H1 (cell line): ENCODE results near the gene GPBP1. TPM values are rescaled to one million over a fixed set of nuclear protein-coding genes. Genes with fewer than 3 reads are reported as not detected.

Experiments
- CTCF ChIA-PET: fragments of 300-600 bp; sonication (Branson Sonifier 250); formaldehyde crosslinking; loops from one replicate; lab custom pipeline; 2021; ENCODE audit not compliant: partially characterized antibody; lab: Charles Lee
- POLR2A ChIA-PET: fragments of 300-600 bp; sonication (Branson Sonifier 250); formaldehyde crosslinking; loops from one replicate; lab custom pipeline; 2021; ENCODE audit warnings: inconsistent platforms; ENCODE audit not compliant: partially characterized antibody; lab: Charles Lee
- DNase-seq, 2 experiments: peaks; one replicate each; pipeline versions ENCODE4 v3.0.0 to v3.0.0-alpha.2; 2010 to 2022; ENCODE audit warnings: low spot score in 2 of 2, low read depth in 1 of 2, mixed read lengths in 1 of 2
- FAIRE-seq: peaks from 2 replicates; lab custom pipeline; 2011; peaks lifted over from hg19 to GRCh38; lab: Jason Lieb, UNC
- H2AFZ ChIP-seq: 2 replicates; pipeline ENCODE4 v1.8.1; 2012; ENCODE audit warnings: low read length, inconsistent platforms
- H2AK5ac ChIP-seq: 2 replicates; pipeline ENCODE4 v1.6.1; 2013; ENCODE audit warnings: low read depth, low read length
- H2BK120ac ChIP-seq: replicated peaks from 2 replicates; pipeline ENCODE3; 2013; ENCODE audit warnings: low read depth, low read length, inconsistent platforms
- H2BK12ac ChIP-seq: 2 replicates; pipeline ENCODE4 v1.6.1; 2013; ENCODE audit warnings: low read depth, low read length
- H2BK15ac ChIP-seq: 2 replicates; pipeline ENCODE4 v1.6.1; 2013; ENCODE audit warnings: low read length
- H2BK20ac ChIP-seq: 2 replicates; pipeline ENCODE4 v1.6.1; 2013; ENCODE audit warnings: low read length
- H2BK5ac ChIP-seq: 2 replicates; pipeline ENCODE4 v1.6.1; 2013; ENCODE audit warnings: low read depth, low read length
- H3K14ac ChIP-seq: 2 replicates; pipeline ENCODE4 v1.6.1; 2013; ENCODE audit warnings: inconsistent platforms; ENCODE audit not compliant: insufficient read length
- H3K18ac ChIP-seq: 2 replicates; pipeline ENCODE4 v1.6.1; 2013; ENCODE audit warnings: low read length; ENCODE audit errors: extremely low read depth
- H3K23ac ChIP-seq: 2 replicates; pipeline ENCODE4 v1.6.1; 2013; ENCODE audit warnings: inconsistent platforms; ENCODE audit not compliant: insufficient read length
- H3K23me2 ChIP-seq: 2 replicates; pipeline ENCODE4 v1.6.1; 2013; ENCODE audit warnings: low read depth, low read length
- H3K27ac ChIP-seq: 2 replicates; pipeline ENCODE4 v1.6.1; 2011; ENCODE audit warnings: low read depth, low read length, inconsistent platforms
- H3K27me3 ChIP-seq, 4 experiments: replicated peaks in 1 of 4; 1 replicate in 1 of 4; 2 replicates in 3 of 4; pipeline versions ENCODE4 v1.6.1 to v1.8.1; 2011 to 2013; ENCODE audit warnings: low read length in 3 of 4, mild to moderate bottlenecking in 3 of 4, inconsistent platforms in 2 of 4, mixed read lengths in 2 of 4, moderate library complexity in 1 of 4; ENCODE audit not compliant: control insufficient read depth in 3 of 4, insufficient read depth in 3 of 4; ENCODE audit errors: extremely low read depth in 1 of 4
- H3K36me3 ChIP-seq, 4 experiments: 2 replicates each; pipeline versions ENCODE4 v1.6.1 to v1.8.1; 2011 to 2013; ENCODE audit warnings: mild to moderate bottlenecking in 4 of 4, low read length in 3 of 4, moderate library complexity in 2 of 4, control low read depth in 1 of 4, inconsistent platforms in 1 of 4; ENCODE audit not compliant: insufficient read depth in 4 of 4, control insufficient read depth in 2 of 4
- H3K4ac ChIP-seq: replicated peaks from 2 replicates; pipeline ENCODE3; 2013; ENCODE audit warnings: low read length, low read depth, mixed read lengths, inconsistent platforms; ENCODE audit not compliant: insufficient read length
- H3K4me1 ChIP-seq, 4 experiments: replicated peaks in 1 of 4; 1 replicate in 1 of 4; 2 replicates in 3 of 4; pipeline versions ENCODE4 v1.6.1 to v1.8.1; 2011 to 2013; ENCODE audit warnings: low read length in 3 of 4, inconsistent platforms in 2 of 4, mixed read lengths in 1 of 4; ENCODE audit not compliant: insufficient read depth in 4 of 4, control insufficient read depth in 3 of 4
- H3K4me2 ChIP-seq, 2 experiments: 2 replicates each; pipeline versions ENCODE4 v1.6.1 to v1.8.1; 2011 to 2013; ENCODE audit warnings: low read depth in 2 of 2, low read length in 2 of 2, control low read depth in 1 of 2, inconsistent platforms in 1 of 2, mild to moderate bottlenecking in 1 of 2; ENCODE audit not compliant: insufficient read depth in 1 of 2
- H3K4me3 ChIP-seq, 4 experiments: fragments of 200-600, 300-600 bp in 1 of 4; sonication (generic), shearing (Covaris generic), sonication (Bioruptor Twin) in 1 of 4; 2 replicates each; pipeline versions ENCODE4 v1.5.1 to v1.8.1; 2011 to 2016; ENCODE audit warnings: low read length in 4 of 4, low read depth in 3 of 4, control low read depth in 2 of 4, inconsistent platforms in 2 of 4, mild to moderate bottlenecking in 2 of 4, mixed read lengths in 1 of 4, moderate library complexity in 1 of 4; ENCODE audit not compliant: insufficient read depth in 2 of 4; ENCODE audit errors: extremely low read depth in 1 of 4
- H3K56ac ChIP-seq: replicated peaks from 2 replicates; pipeline ENCODE3; 2013; ENCODE audit warnings: low read depth, mild to moderate bottlenecking, mixed read lengths, low read length, inconsistent platforms; ENCODE audit not compliant: insufficient read length
- H3K79me1 ChIP-seq: 2 replicates; pipeline ENCODE4 v1.6.1; 2013; ENCODE audit warnings: low read depth, low read length, control low read depth
- H3K79me2 ChIP-seq, 2 experiments: 2 replicates each; pipeline versions ENCODE4 v1.6.1 to v1.8.1; 2012 to 2013; ENCODE audit warnings: low read length in 2 of 2, mild to moderate bottlenecking in 2 of 2, inconsistent platforms in 1 of 2; ENCODE audit not compliant: insufficient read depth in 2 of 2, control insufficient read depth in 1 of 2
- H3K9ac ChIP-seq, 4 experiments: replicated peaks in 1 of 4; 1 replicate in 1 of 4; 2 replicates in 3 of 4; pipeline versions ENCODE4 v1.6.1 to v1.8.1; 2011 to 2013; ENCODE audit warnings: low read depth in 3 of 4, low read length in 3 of 4, control low read depth in 2 of 4, mild to moderate bottlenecking in 2 of 4, moderate library complexity in 2 of 4, inconsistent platforms in 1 of 4; ENCODE audit errors: extremely low read depth in 1 of 4
- H3K9me3 ChIP-seq, 2 experiments: 2 replicates each; pipeline versions ENCODE4 v1.6.1 to v1.8.1; 2012 to 2013; ENCODE audit warnings: mild to moderate bottlenecking in 2 of 2, moderate library complexity in 2 of 2, control low read depth in 1 of 2, inconsistent platforms in 1 of 2, low read depth in 1 of 2, low read length in 1 of 2, mixed read lengths in 1 of 2; ENCODE audit not compliant: insufficient read depth in 2 of 2
- H4K20me1 ChIP-seq, 2 experiments: replicated peaks in 1 of 2; 2 replicates each; pipeline versions ENCODE3 to v1.8.1; 2011 to 2013; ENCODE audit warnings: inconsistent platforms in 2 of 2, low read length in 2 of 2, mild to moderate bottlenecking in 1 of 2; ENCODE audit not compliant: insufficient read depth in 2 of 2, control insufficient read depth in 1 of 2
- H4K5ac ChIP-seq: 2 replicates; pipeline ENCODE4 v1.6.1; 2013; ENCODE audit warnings: low read length, low read depth, mixed read lengths, inconsistent platforms; ENCODE audit not compliant: insufficient read length
- H4K8ac ChIP-seq: 2 replicates; pipeline ENCODE4 v1.8.0; 2013; ENCODE audit warnings: mild to moderate bottlenecking, moderate library complexity, low read length, inconsistent platforms; ENCODE audit not compliant: insufficient read depth; ENCODE audit errors: extremely low read depth
- H4K91ac ChIP-seq: replicated peaks from 2 replicates; pipeline ENCODE3; 2013; ENCODE audit warnings: low read length, mixed read lengths, inconsistent platforms; ENCODE audit not compliant: insufficient read length
- BACH1 ChIP-seq: IDR thresholded peaks from 2 replicates; pipeline ENCODE4 v1.6.1; 2012; ENCODE audit warnings: low read length, improper control_type of control experiment
- MAFK ChIP-seq: IDR thresholded peaks from 2 replicates; pipeline ENCODE4 v1.6.1; 2012; ENCODE audit warnings: low read depth, mild to moderate bottlenecking, improper control_type of control experiment, low read length
- YY1 ChIP-seq: IDR thresholded peaks from 2 replicates; pipeline ENCODE4 v1.6.1; 2011; ENCODE audit warnings: low read depth, mild to moderate bottlenecking, low read length
- WGBS, 2 experiments: shearing (Covaris generic) in 1 of 2; methylation state at CpG; one replicate each; pipeline versions ENCODE4 v1.1.6 to v1.1.7; 2013 to 2015; ENCODE audit warnings: low lambda C conversion rate in 2 of 2, mixed read lengths in 2 of 2, inconsistent platforms in 1 of 2, low coverage in 1 of 2, missing lambda C conversion rate in 1 of 2; ENCODE audit not compliant: insufficient replicate concordance in 2 of 2, insufficient coverage in 1 of 2, insufficient read length in 1 of 2; ENCODE audit errors: extremely low coverage in 1 of 2, missing lambda C conversion rate in 1 of 2; 5-methylcytosine and 5-hydroxymethylcytosine counted together
- polyA plus RNA-seq, 7 experiments: library from polyadenylated mRNA; depleted of rRNA in 3 of 7; stranded (reverse) in 5 of 7; unstranded in 2 of 7; fragments of >200 nt in 5 of 7; fragments of 200-250 nt in 2 of 7; gene quantifications; 1 replicate in 5 of 7; 2 replicates in 1 of 7; 4 replicates in 1 of 7; pipeline versions ENCODE4 v1.2.1 to v1.2.3, GENCODE V29; 2011 to 2013; ENCODE audit warnings: missing spikeins in 2 of 7, mixed read lengths in 2 of 7
- total RNA-seq: library from RNA; stranded (reverse); fragmentation: NEBNext Ultra II Directional; extraction: Animal tissue kit (Norgen Biotek cat#: 25700); gene quantifications from 2 replicates; pipeline ENCODE4 v1.2.1, GENCODE V29; 2021

GPBP1 gene
- total and polyA plus RNA-seq, 2 of the 8 experiments (the other 6 are each of a cell fraction or from before 2014, with no cell fraction given): 29.2 to 108 TPM

- H3K4me1 ChIP-seq: no peaks in the 10 kb centered on the region
- no peak overlapping the region for H2BK12ac ChIP-seq
- DNase-seq (no peak), FAIRE-seq (no peak)
- 77% methylated on average over 1 of the region's 1 CpG; no CpG with 5 or more reads in 1 of the 2 experiments for WGBS, 2 experiments
- no peak overlapping the region for H2BK5ac ChIP-seq
- no peak overlapping the region for H3K23ac ChIP-seq
- H3K9me3 ChIP-seq: no peaks in the 10 kb centered on the region
- no peak overlapping the region for H4K5ac ChIP-seq
- no peak overlapping the region for H3K14ac ChIP-seq
- no peak overlapping the region for H3K9ac ChIP-seq
- no peak overlapping the region for H3K4me2 ChIP-seq
- no peak overlapping the region for H3K56ac ChIP-seq
- H3K27ac ChIP-seq: no peak overlapping the region
- H3K4ac ChIP-seq: no peak overlapping the region
- H2AFZ ChIP-seq: no peak overlapping the region
- ChIA-PET POLR2A (no interaction called here), CTCF (no interaction called here)
- no peak overlapping the region for H2AK5ac ChIP-seq
- H4K20me1 ChIP-seq: no peaks in the 10 kb centered on the region
- no peaks in the 10 kb centered on the region for H3K27me3 ChIP-seq
- no peaks in the 10 kb centered on the region; the same call in 1 of the 2 replicates for H3K23me2 ChIP-seq
- H3K79me2 ChIP-seq: peaks cover 0 to 5% of the 10 kb centered on the region in 2 experiments; a peak in 2 of 4 replicates
- H3K18ac ChIP-seq: no peak overlapping the region
- peaks cover 0 to 64% (median 29%) of the 10 kb centered on the region in 4 experiments; a peak in 6 of 8 replicates for H3K36me3 ChIP-seq
- H2BK15ac ChIP-seq: no peak overlapping the region
- H3K79me1 ChIP-seq: no peaks in the 10 kb centered on the region
- no peak overlapping the region for H2BK120ac ChIP-seq
- H3K4me3 ChIP-seq: no peak overlapping the region
- TF ChIP-seq BACH1: no peak
- TF ChIP-seq MAFK: peak; percentile 66; the same call in 1 of the 2 replicates
- no peak for TF ChIP-seq YY1
- no peak overlapping the region for H4K91ac ChIP-seq
- H2BK20ac ChIP-seq: no peak overlapping the region
- no peak overlapping the region for H4K8ac ChIP-seq
Observed at GRCh38 chr5:57258943-57259342, 85.1 kb downstream of the GPBP1 start.
